Measurements from ENCODE around the gene CCM2. TPM values are rescaled to one million over a fixed set of nuclear protein-coding genes. Genes with fewer than 3 reads are reported as not detected.

Gene CCM2
- total RNA-seq, 4 donors from 2014 or later, result 35.8 to 62.0 (median 51.9) TPM

GRCh38 chr7:45080958-45081669, 81.1 kb downstream of the CCM2 start:
- Histone ChIP-seq H3K27ac (peak overlapping the region in 1 of 4 donors; percentile 48), H3K9me3 (no peaks in the 10 kb centered on the region), H3K4me1 (no peaks in the 10 kb centered on the region), H3K27me3 (no peaks in the 10 kb centered on the region), H3K4me3 (no peak overlapping the region), H3K36me3 (peaks cover 0 to 60% of the 10 kb centered on the region in 2 donors)
- no peak for ATAC-seq
- TF ChIP-seq POLR2A (IDR thresholded peaks at IDR 0.05) (no peak), EP300 (IDR thresholded peaks at IDR 0.05) (no peak), POLR2AphosphoS5 (IDR thresholded peaks at IDR 0.05) (no peak), CTCF (IDR thresholded peaks at IDR 0.05) (no peak)
- 68 to 89% methylated on average over 5 to 6 of the region's 14 CpGs for WGBS, 2 donors (ENCODE audit: low coverage in 1 of 2)

- Histone ChIP-seq H3K4me1 (no peaks in the 10 kb centered on the region), H3K27me3 (no peaks in the 10 kb centered on the region), H3K36me3 (peaks cover 0 to 55% of the 10 kb centered on the region in 2 donors), H3K4me3 (no peak overlapping the region), H3K27ac (peak overlapping the region in 1 of 4 donors; percentile 48), H3K9me3 (no peaks in the 10 kb centered on the region)
- TF ChIP-seq POLR2AphosphoS5 (IDR thresholded peaks at IDR 0.05) (no peak), EP300 (IDR thresholded peaks at IDR 0.05) (no peak), CTCF (IDR thresholded peaks at IDR 0.05) (no peak), POLR2A (IDR thresholded peaks at IDR 0.05) (no peak)
- ATAC-seq, result no peak
- WGBS, 2 donors (ENCODE audit: low coverage in 1 of 2), result 88% methylated on average over 5 of the region's 9 CpGs; no CpG with 5 or more reads in 1 of the 2 donors
Measured at GRCh38 chr7:45081670-45081974, 81.6 kb downstream of the CCM2 start.

- H3K27ac ChIP-seq, result peak overlapping the region in 1 of 4 donors; percentile 48
Measured at GRCh38 chr7:45082031-45082830, 82.2 kb downstream of the CCM2 start.

GRCh38 chr7:45082831-45083331, 82.9 kb downstream of the CCM2 start:
- ATAC-seq, result no peak
- TF ChIP-seq CTCF (IDR thresholded peaks at IDR 0.05) (no peak), POLR2A (IDR thresholded peaks at IDR 0.05) (no peak), POLR2AphosphoS5 (IDR thresholded peaks at IDR 0.05) (no peak), EP300 (IDR thresholded peaks at IDR 0.05) (no peak)
- Histone ChIP-seq H3K27me3 (no peaks in the 10 kb centered on the region), H3K36me3 (peaks cover 0 to 43% of the 10 kb centered on the region in 2 donors), H3K9me3 (no peaks in the 10 kb centered on the region), H3K27ac (peak overlapping the region in 1 of 4 donors; percentile 13), H3K4me1 (peaks cover 0 to 5% (median 0%) of the 10 kb centered on the region in 3 donors), H3K4me3 (no peak overlapping the region)
- WGBS, 2 donors (ENCODE audit: low coverage in 1 of 2), result 100% methylated on average over 1 of the region's 10 CpGs; no CpG with 5 or more reads in 1 of the 2 donors

More at GRCh38 chr7:45082031-45082830, 82.2 kb downstream of the CCM2 start:
- Histone ChIP-seq H3K27me3 (no peaks in the 10 kb centered on the region), H3K4me1 (no peaks in the 10 kb centered on the region), H3K4me3 (no peak overlapping the region), H3K36me3 (peaks cover 0 to 49% of the 10 kb centered on the region in 2 donors), H3K9me3 (no peaks in the 10 kb centered on the region)
- 86% methylated on average over 2 of the region's 18 CpGs; no CpG with 5 or more reads in 1 of the 2 donors for WGBS, 2 donors (ENCODE audit: low coverage in 1 of 2)
- peak; percentile 24 for ATAC-seq
- no peak for TF ChIP-seq POLR2AphosphoS5 (IDR thresholded peaks at IDR 0.05)
- no peak for TF ChIP-seq EP300 (IDR thresholded peaks at IDR 0.05)
- TF ChIP-seq CTCF (IDR thresholded peaks at IDR 0.05), result no peak
- no peak for TF ChIP-seq POLR2A (IDR thresholded peaks at IDR 0.05)
